Left lung (tissue), 10 donors: ENCODE results near the gene CEP192. TPM values are rescaled to one million over a fixed set of nuclear protein-coding genes. Genes with fewer than 3 reads are reported as not detected.
"Not testable (repeated sequence)": the region's sequence is repeated elsewhere in the genome, so short reads cannot be mapped to it uniquely, and the experiment has no call there.

Experiments
- ATAC-seq: fragments of 200-7000 bp; cut with Tn5 transposase; one replicate; pipeline ENCODE4 v1.9.1; 2020; ENCODE audit warnings: moderate library complexity
- DNase-seq, 4 donors: peaks; one replicate each; pipeline ENCODE4 v3.0.0-alpha.2; 2013 to 2020
- H3K27ac ChIP-seq, 2 donors: fragments of 200-600 bp; sonication (generic) in 1 of 2; one replicate each; pipeline versions ENCODE4 v1.5.0 to v1.8.0; 2020 to 2021
- H3K27me3 ChIP-seq, 2 donors: fragments of 200-600 bp; sonication (generic) in 1 of 2; one replicate each; pipeline versions ENCODE4 v1.5.0 to v1.8.0; 2020 to 2021
- H3K36me3 ChIP-seq, 2 donors: fragments of 200-600 bp; sonication (generic) in 1 of 2; one replicate each; pipeline versions ENCODE4 v1.5.0 to v1.8.0; 2020 to 2021
- H3K4me1 ChIP-seq, 2 donors: fragments of 200-600 bp; one replicate each; pipeline ENCODE4 v1.8.0; 2021
- H3K4me3 ChIP-seq, 2 donors: fragments of 200-600 bp; sonication (generic) in 1 of 2; one replicate each; pipeline versions ENCODE4 v1.5.0 to v1.8.0; 2020 to 2021; ENCODE audit warnings: mild to moderate bottlenecking in 1 of 2
- H3K9me3 ChIP-seq, 2 donors: fragments of 200-600 bp; sonication (generic) in 1 of 2; one replicate each; pipeline versions ENCODE4 v1.5.0 to v1.8.0; 2020 to 2021
- CTCF ChIP-seq, 2 donors: fragments of 200-600 bp; sonication (generic) in 1 of 2; IDR thresholded peaks; one replicate each; pipeline versions ENCODE4 v1.5.0 to v1.8.0; 2021; ENCODE audit warnings: antibody characterized with exemption in 2 of 2
- intact Hi-C, 2 donors: fragments of 100-400 bp; cut with DNase I; formaldehyde crosslinking; loops; one replicate each; pipeline versions ENCODE4 v1.11.2 to v1.14.2; 2022
- polyA plus RNA-seq, 6 donors: library from polyadenylated mRNA; unstranded; fragments of 120-200 nt; gene quantifications; one replicate each; pipeline ENCODE4 v1.2.1, GENCODE V29; 2013; ENCODE audit not compliant: insufficient read length in 6 of 6
- total RNA-seq, 2 donors: library from RNA; stranded (reverse); fragmentation: NEBNext Ultra II Directional; extraction: Animal tissue kit (Norgen Biotek cat#: 25700); gene quantifications; one replicate each; pipeline ENCODE4 v1.2.1, GENCODE V29; 2021
- donor health status: DM: no; HTN: yes; CAD: no.
- donor health status: DM: no; HTN: no; CAD: no.

CEP192 gene
- total and polyA plus RNA-seq, 8 donors, result 22.0 to 57.5 (median 45.7) TPM

DNA sequence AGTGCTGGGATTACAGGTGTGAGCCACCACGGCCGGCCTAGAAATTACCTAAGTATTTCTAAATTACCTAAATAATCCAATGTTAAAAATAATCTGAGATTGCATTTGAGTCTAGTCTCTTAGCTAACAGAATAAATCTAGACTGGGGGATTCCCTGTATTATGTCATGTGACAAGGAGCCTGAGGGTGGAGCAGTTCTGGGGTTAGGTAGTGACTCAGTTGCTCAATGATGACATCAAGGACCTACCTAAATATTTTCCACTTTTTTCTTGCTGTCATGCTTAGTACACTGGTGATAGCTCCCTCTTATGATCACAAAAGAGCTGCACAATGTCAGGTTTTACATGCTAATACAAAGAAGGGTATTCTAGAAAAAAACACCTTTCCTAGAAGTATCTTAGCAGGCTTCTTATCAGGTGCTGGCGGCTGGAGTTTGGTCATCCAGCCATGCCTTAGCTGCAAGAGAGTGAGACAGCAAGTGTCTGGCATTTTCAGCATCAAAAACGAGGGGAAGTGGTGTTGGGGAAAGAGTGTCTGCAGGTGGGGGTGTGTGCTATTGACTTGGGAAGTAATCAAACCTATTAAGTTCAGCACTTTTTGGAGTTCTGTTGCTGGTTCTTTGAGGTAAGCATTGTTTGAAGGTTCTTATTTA is 17.5 kb upstream of the CEP192 start:
- Histone ChIP-seq H3K27me3 (no peaks in the 10 kb centered on the region), H3K27ac (no peak overlapping the region), H3K4me1 (peaks cover 0 to 10% of the 10 kb centered on the region in 2 donors), H3K4me3 (no peak overlapping the region), H3K9me3 (no peaks in the 10 kb centered on the region), H3K36me3 (peaks cover 0 to 78% of the 10 kb centered on the region in 2 donors)
- no peak for TF ChIP-seq CTCF (IDR thresholded peaks at IDR 0.05)
- intact Hi-C loops, result no loop called here
- ATAC-seq (no peak), DNase-seq (no peak)

DNA sequence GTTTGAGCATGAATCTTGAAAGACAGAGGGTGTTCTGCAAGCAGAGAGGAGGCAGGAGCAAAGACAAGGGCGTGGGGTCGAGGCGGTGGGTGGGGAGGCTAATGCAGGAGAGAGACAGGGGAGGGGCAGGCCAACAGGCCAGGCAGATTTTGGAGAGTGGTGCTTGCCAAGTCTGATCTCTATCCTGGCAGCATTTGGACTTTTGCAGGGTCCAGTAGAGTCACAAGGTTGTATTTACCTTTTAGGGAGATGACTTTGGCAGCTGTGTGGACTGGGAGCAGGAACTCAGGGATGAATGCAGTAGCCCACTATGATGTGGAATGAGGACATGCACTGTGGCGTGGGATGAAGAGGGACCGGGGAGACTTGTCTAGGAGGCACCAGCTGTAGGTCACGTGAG is 15.7 kb upstream of the CEP192 start:
- Histone ChIP-seq H3K4me1 (peaks cover 0 to 10% of the 10 kb centered on the region in 2 donors), H3K4me3 (no peak overlapping the region), H3K36me3 (peaks cover 0 to 79% of the 10 kb centered on the region in 2 donors), H3K9me3 (no peaks in the 10 kb centered on the region), H3K27ac (no peak overlapping the region), H3K27me3 (no peaks in the 10 kb centered on the region)
- ATAC-seq (no peak), DNase-seq (no peak)
- no peak for TF ChIP-seq CTCF (IDR thresholded peaks at IDR 0.05)
- intact Hi-C loops, result no loop called here

GRCh38 chr18:12976305-12976704 is 14.9 kb upstream of the CEP192 start:
- no peak overlapping the region for H3K27ac ChIP-seq
- ATAC-seq (no peak), DNase-seq (no peak)
- peaks cover 0 to 74% of the 10 kb centered on the region in 2 donors for H3K36me3 ChIP-seq
- H3K4me3 ChIP-seq, result no peak overlapping the region
- intact Hi-C loops, result no loop called here
- no peaks in the 10 kb centered on the region for H3K9me3 ChIP-seq
- no peaks in the 10 kb centered on the region for H3K27me3 ChIP-seq
- no peak for TF ChIP-seq CTCF (IDR thresholded peaks at IDR 0.05)
- H3K4me1 ChIP-seq, result peaks cover 0 to 10% of the 10 kb centered on the region in 2 donors

DNA sequence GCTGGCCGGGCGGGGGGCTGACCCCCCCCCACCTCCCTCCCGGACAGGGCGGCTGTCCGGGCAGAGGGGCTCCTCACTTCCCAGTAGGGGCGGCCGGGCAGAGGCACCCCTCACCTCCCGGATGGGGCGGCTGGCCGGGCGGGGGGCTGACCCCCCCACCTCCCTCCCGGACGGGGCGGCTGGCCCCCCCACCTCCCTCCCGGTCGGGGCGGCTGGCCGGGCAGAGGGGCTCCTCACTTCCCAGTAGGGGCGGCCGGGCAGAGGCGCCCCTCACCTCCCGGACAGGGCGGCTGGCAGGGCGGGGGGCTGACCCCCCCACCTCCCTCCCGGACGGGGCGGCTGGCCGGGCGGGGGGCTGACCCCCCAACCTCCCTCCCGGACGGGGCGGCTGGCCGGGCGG is 11.1 kb upstream of the CEP192 start:
- DNase-seq, H3K4me1 ChIP-seq, intact Hi-C loops, H3K27me3 ChIP-seq, H3K4me3 ChIP-seq, H3K9me3 ChIP-seq, ATAC-seq, H3K27ac ChIP-seq: not testable (repeated sequence)
- H3K36me3 ChIP-seq, result peaks cover 0 to 63% of the 10 kb centered on the region in 2 donors

- H3K4me3 ChIP-seq, result no peak overlapping the region
- intact Hi-C loops, result no loop called here
- H3K9me3 ChIP-seq, result no peaks in the 10 kb centered on the region
- peaks cover 0 to 13% of the 10 kb centered on the region in 2 donors for H3K36me3 ChIP-seq
- no peak for ATAC-seq
- no peak for TF ChIP-seq CTCF (IDR thresholded peaks at IDR 0.05)
- no peak overlapping the region for H3K27ac ChIP-seq
- H3K4me1 ChIP-seq, result peaks cover 13 to 27% of the 10 kb centered on the region in 2 donors
- H3K27me3 ChIP-seq, result no peaks in the 10 kb centered on the region
- DNase-seq, result no peak
Measured at GRCh38 chr18:12989397-12990122, 1.6 kb upstream of the CEP192 start.
